ENCODE measurements around the gene FRY.

The FRY gene

GRCh38 chr13:32261567-32261966 is 230.0 kb downstream of the FRY start:
- DNase-seq (ENCODE audit: low read depth), result no peak

GRCh38 chr13:32262165-32262564 is 230.6 kb downstream of the FRY start:
- DNase-seq (ENCODE audit: low read depth), result no peak

- no peak for DNase-seq (ENCODE audit: low read depth)
These were observed 231.0 kb downstream of the FRY start for GRCh38 chr13:32262619-32263018.

- DNase-seq (ENCODE audit: low read depth), result no peak
These were observed 232.8 kb downstream of the FRY start for GRCh38 chr13:32264407-32264806.

- DNase-seq (ENCODE audit: low read depth), result no peak
These were observed 234.2 kb downstream of the FRY start for GRCh38 chr13:32265726-32266125.

GRCh38 chr13:32266130-32266529 is 234.6 kb downstream of the FRY start:
- no peak for DNase-seq (ENCODE audit: low read depth)

GRCh38 chr13:32267836-32268439 is 236.4 kb downstream of the FRY start:
- peak; percentile 10 for DNase-seq (ENCODE audit: low read depth)

GRCh38 chr13:32272021-32272683 is 240.6 kb downstream of the FRY start:
- DNase-seq (ENCODE audit: low read depth), result no peak

GRCh38 chr13:32277839-32278238 is 246.3 kb downstream of the FRY start:
- no peak for DNase-seq (ENCODE audit: low read depth)

GRCh38 chr13:32278426-32278825 is 246.9 kb downstream of the FRY start:
- no peak for DNase-seq (ENCODE audit: low read depth)

GRCh38 chr13:32281096-32281495 is 249.5 kb downstream of the FRY start:
- DNase-seq (ENCODE audit: low read depth), result no peak

- DNase-seq (ENCODE audit: low read depth), result no peak
These were observed 250.6 kb downstream of the FRY start for GRCh38 chr13:32282096-32282711.

- no peak for DNase-seq (ENCODE audit: low read depth)
These were observed 253.5 kb downstream of the FRY start for GRCh38 chr13:32284927-32285632.

GRCh38 chr13:32285633-32285965 is 254.0 kb downstream of the FRY start:
- DNase-seq (ENCODE audit: low read depth), result no peak

- DNase-seq (ENCODE audit: low read depth), result no peak
These were observed 265.6 kb downstream of the FRY start for GRCh38 chr13:32297206-32297605.

GRCh38 chr13:32298695-32299094 is 267.1 kb downstream of the FRY start:
- DNase-seq (ENCODE audit: low read depth), result no peak

GRCh38 chr13:32299893-32300292 is 268.3 kb downstream of the FRY start:
- DNase-seq (ENCODE audit: low read depth), result no peak

- DNase-seq (ENCODE audit: low read depth), result no peak
These were observed 268.8 kb downstream of the FRY start for GRCh38 chr13:32300406-32300805.

- DNase-seq (ENCODE audit: low read depth), result no peak
These were observed 269.3 kb downstream of the FRY start for GRCh38 chr13:32300920-32301319.

GRCh38 chr13:32302461-32302860 is 270.9 kb downstream of the FRY start:
- no peak for DNase-seq (ENCODE audit: low read depth)

- DNase-seq (ENCODE audit: low read depth), result no peak
These were observed 274.1 kb downstream of the FRY start for GRCh38 chr13:32305646-32306045.

- no peak for DNase-seq (ENCODE audit: low read depth)
These were observed 277.9 kb downstream of the FRY start for GRCh38 chr13:32309312-32310133.
